HG03095 (cell line): ENCODE results near the gene GDF15.
"Not testable (repeated sequence)": the region's sequence is repeated elsewhere in the genome, so short reads cannot be mapped to it uniquely, and the experiment has no call there.

Experiments
- ATAC-seq: cut with Tn5 transposase; IDR thresholded peaks from one replicate; pipeline ENCODE4 v1.9.1; 2021; ENCODE audit warnings: moderate library complexity; ENCODE audit not compliant: unreplicated experiment

GDF15 gene

GRCh38 chr19:18385675-18386542 lies at the start of gene GDF15:
Gene GDF15, plus strand, starts transcription at chr19:18386158. Its CDS starts 32 bp downstream, at chr19:18386190.
- ATAC-seq = no peak

GRCh38 chr19:18338541-18338940 lies 47.4 kb upstream of the GDF15 start:
- no peak for ATAC-seq

- no peak for ATAC-seq
These were observed 46.2 kb upstream of the GDF15 start for GRCh38 chr19:18339723-18340122.

- ATAC-seq = no peak
These were observed 45.6 kb upstream of the GDF15 start, which contains the start of gene PGPEP1 for GRCh38 chr19:18340190-18340989. Gene PGPEP1, plus strand, starts transcription at chr19:18340598. Its CDS starts 84 bp downstream, at chr19:18340682.

- ATAC-seq = no peak
These were observed 44.7 kb upstream of the GDF15 start for GRCh38 chr19:18340990-18341868.

- ATAC-seq = no peak
These were observed 43.8 kb upstream of the GDF15 start for GRCh38 chr19:18342090-18342632.

- no peak for ATAC-seq
These were observed 41.4 kb upstream of the GDF15 start for GRCh38 chr19:18344582-18344950.

GRCh38 chr19:18345296-18345695 lies 40.7 kb upstream of the GDF15 start:
- ATAC-seq = no peak

GRCh38 chr19:18346091-18346490 lies 39.9 kb upstream of the GDF15 start:
- ATAC-seq = no peak

- ATAC-seq = no peak
These were observed 37.8 kb upstream of the GDF15 start for GRCh38 chr19:18348171-18348570.

- not testable (repeated sequence) for ATAC-seq
These were observed 37.1 kb upstream of the GDF15 start for GRCh38 chr19:18348818-18349339.

- no peak for ATAC-seq
These were observed 36.3 kb upstream of the GDF15 start for GRCh38 chr19:18349524-18350128.

GRCh38 chr19:18350490-18350889 lies 35.5 kb upstream of the GDF15 start:
- no peak for ATAC-seq

GRCh38 chr19:18351544-18351943 lies 34.4 kb upstream of the GDF15 start:
- no peak for ATAC-seq

- no peak for ATAC-seq
These were observed 32.5 kb upstream of the GDF15 start for GRCh38 chr19:18353378-18354005.

GRCh38 chr19:18354743-18355142 lies 31.2 kb upstream of the GDF15 start:
- not testable (repeated sequence) for ATAC-seq

GRCh38 chr19:18357041-18357440 lies 28.9 kb upstream of the GDF15 start:
- no peak for ATAC-seq

GRCh38 chr19:18361646-18362045 lies 24.3 kb upstream of the GDF15 start:
- ATAC-seq = no peak

GRCh38 chr19:18362934-18363542 lies 22.9 kb upstream of the GDF15 start:
- ATAC-seq = no peak
